Trophoblast cell (in vitro differentiated cells and primary cell): Measurements from ENCODE around the gene INTS6L.

ENCODE experiments used
- DNase-seq, 2 donors: peaks; one replicate each; pipeline ENCODE4 v3.0.0-alpha.2; 2016
- H2AFZ ChIP-seq: 2 replicates; pipeline ENCODE4 v1.6.1; 2013; ENCODE audit warnings: low read length, moderate library complexity, mild to moderate bottlenecking; ENCODE audit not compliant: insufficient read depth, poor library complexity
- H2AK5ac ChIP-seq: 2 replicates; pipeline ENCODE4 v1.6.1; 2013; ENCODE audit warnings: mild to moderate bottlenecking, low read length
- H2BK120ac ChIP-seq: 2 replicates; pipeline ENCODE4 v1.6.1; 2013; ENCODE audit warnings: low read length, mild to moderate bottlenecking, moderate library complexity; ENCODE audit not compliant: insufficient read depth, poor library complexity
- H2BK12ac ChIP-seq: 2 replicates; pipeline ENCODE4 v1.6.1; 2013; ENCODE audit warnings: mild to moderate bottlenecking, low read length, moderate library complexity
- H2BK5ac ChIP-seq: 2 replicates; pipeline ENCODE4 v1.6.1; 2013; ENCODE audit warnings: low read length, low read depth, moderate library complexity, mild to moderate bottlenecking; ENCODE audit not compliant: poor library complexity
- H3K14ac ChIP-seq: 2 replicates; pipeline ENCODE4 v1.6.1; 2013; ENCODE audit warnings: mild to moderate bottlenecking, low read length
- H3K18ac ChIP-seq: 2 replicates; pipeline ENCODE4 v1.6.1; 2013; ENCODE audit warnings: mild to moderate bottlenecking, low read length
- H3K23ac ChIP-seq: 2 replicates; pipeline ENCODE4 v1.6.1; 2013; ENCODE audit warnings: low read length
- H3K27ac ChIP-seq: 2 replicates; pipeline ENCODE4 v1.5.1; 2013; ENCODE audit warnings: low read depth, mild to moderate bottlenecking, inconsistent platforms, low read length, moderate library complexity
- H3K27me3 ChIP-seq: 2 replicates; pipeline ENCODE4 v1.6.1; 2013; ENCODE audit warnings: inconsistent platforms, mild to moderate bottlenecking, low read length, moderate library complexity; ENCODE audit not compliant: insufficient read depth
- H3K36me3 ChIP-seq, 2 experiments: 1 replicate in 1 of 2; 2 replicates in 1 of 2; pipeline ENCODE4 v1.6.1; 2013; ENCODE audit warnings: low read length in 2 of 2, mild to moderate bottlenecking in 2 of 2, moderate library complexity in 1 of 2; ENCODE audit not compliant: insufficient read depth in 2 of 2, control insufficient read depth in 1 of 2
- H3K4ac ChIP-seq: 2 replicates; pipeline ENCODE4 v1.6.1; 2013; ENCODE audit warnings: low read depth, mild to moderate bottlenecking, low read length, moderate library complexity
- H3K4me1 ChIP-seq, 2 experiments: 1 replicate in 1 of 2; 2 replicates in 1 of 2; pipeline ENCODE4 v1.6.1; 2013; ENCODE audit warnings: low read length in 2 of 2, mild to moderate bottlenecking in 2 of 2, moderate library complexity in 1 of 2; ENCODE audit not compliant: insufficient read depth in 2 of 2, control insufficient read depth in 1 of 2
- H3K4me2 ChIP-seq: 2 replicates; pipeline ENCODE4 v1.6.1; 2013; ENCODE audit warnings: inconsistent platforms, mild to moderate bottlenecking, low read length, moderate library complexity
- H3K4me3 ChIP-seq: 2 replicates; pipeline ENCODE4 v1.5.1; 2013; ENCODE audit warnings: mild to moderate bottlenecking, low read depth, low read length, inconsistent platforms
- H3K79me1 ChIP-seq: one replicate; pipeline ENCODE4 v1.6.1; 2013; ENCODE audit warnings: low read length
- H3K79me2 ChIP-seq: 2 replicates; pipeline ENCODE4 v1.6.1; 2013; ENCODE audit warnings: low read length, mild to moderate bottlenecking; ENCODE audit not compliant: control insufficient read depth, insufficient read depth, poor library complexity
- H3K9ac ChIP-seq: 2 replicates; pipeline ENCODE4 v1.6.1; 2013; ENCODE audit warnings: mild to moderate bottlenecking, low read length
- H3K9me3 ChIP-seq: 2 replicates; pipeline ENCODE4 v1.6.1; 2013; ENCODE audit warnings: low read depth, mild to moderate bottlenecking, control low read depth, inconsistent platforms, low read length; ENCODE audit not compliant: insufficient read depth
- H4K12ac ChIP-seq: 2 replicates; pipeline ENCODE4 v1.6.1; 2013; ENCODE audit warnings: low read depth, mild to moderate bottlenecking, low read length, moderate library complexity
- H4K8ac ChIP-seq: 2 replicates; pipeline ENCODE4 v1.6.1; 2013; ENCODE audit warnings: low read depth, mild to moderate bottlenecking, low read length, moderate library complexity
- H4K91ac ChIP-seq: one replicate; pipeline ENCODE4 v1.6.1; 2013; ENCODE audit warnings: low read depth, mild to moderate bottlenecking, low read length, moderate library complexity
- WGBS: extraction: QIAGEN DNeasy Blood & Tissue Kit; methylation state at CpG from one replicate; pipeline ENCODE4 v1.1.7; 2013; ENCODE audit warnings: missing lambda C conversion rate; ENCODE audit not compliant: insufficient read length, insufficient coverage; ENCODE audit errors: extremely low coverage; 5-methylcytosine and 5-hydroxymethylcytosine counted together

INTS6L gene

DNA sequence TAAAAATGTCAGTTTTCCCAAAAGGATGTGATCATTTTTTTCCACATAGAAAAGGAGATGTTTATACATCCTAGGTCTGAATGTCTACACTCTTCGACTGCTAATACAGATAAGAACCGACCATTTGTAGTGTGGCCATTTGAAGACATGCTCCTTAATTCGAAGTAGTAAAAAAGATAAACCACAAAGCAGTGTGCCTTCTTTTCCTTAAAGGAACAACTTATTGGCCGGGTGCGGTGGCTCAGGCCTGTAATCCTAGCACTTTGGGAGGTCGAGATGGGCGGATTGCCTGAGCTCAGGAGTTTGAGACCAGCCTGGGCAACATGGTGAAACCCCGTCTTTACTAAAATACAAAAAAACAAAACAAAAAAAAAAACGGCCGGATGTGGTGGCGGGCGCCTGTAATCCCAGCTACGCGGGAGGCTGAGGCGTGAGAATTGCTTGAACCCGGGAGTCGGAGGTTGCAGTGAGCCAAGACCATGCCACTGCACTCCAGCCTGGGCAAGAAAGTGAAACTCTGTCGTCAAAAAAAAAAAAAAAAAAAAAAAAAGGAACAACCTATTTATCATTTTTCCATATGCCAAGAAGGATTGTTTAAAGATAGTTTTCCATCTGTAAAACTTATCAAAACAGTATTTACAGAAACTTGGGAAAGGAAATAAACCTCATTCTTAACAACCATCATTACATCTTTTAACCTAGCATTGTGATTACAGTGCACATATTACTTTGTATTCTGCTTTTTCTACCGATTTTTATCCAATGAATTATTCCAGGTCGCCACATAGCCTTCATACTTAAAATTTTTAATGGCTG lies 2.6 kb downstream of the INTS6L start:
- H3K23ac ChIP-seq: no peak overlapping the region
- no peak for DNase-seq
- H2AFZ ChIP-seq: no peak overlapping the region
- H3K4me3 ChIP-seq: no peak overlapping the region
- H4K8ac ChIP-seq: no peak overlapping the region
- H4K12ac ChIP-seq: no peak overlapping the region
- no peaks in the 10 kb centered on the region for H3K36me3 ChIP-seq
- H3K27me3 ChIP-seq: no peaks in the 10 kb centered on the region
- no CpG with 5 or more reads among the region's 20 CpGs for WGBS
- H3K4ac ChIP-seq: no peak overlapping the region
- no peak overlapping the region for H3K9ac ChIP-seq
- no peak overlapping the region for H4K91ac ChIP-seq
- no peak overlapping the region for H3K18ac ChIP-seq
- H3K4me2 ChIP-seq: no peak overlapping the region
- H2AK5ac ChIP-seq: no peak overlapping the region
- H3K9me3 ChIP-seq: no peaks in the 10 kb centered on the region
- H3K79me2 ChIP-seq: peaks cover 5% of the 10 kb centered on the region
- H2BK120ac ChIP-seq: no peak overlapping the region
- no peak overlapping the region for H2BK12ac ChIP-seq
- H2BK5ac ChIP-seq: no peak overlapping the region
- H3K79me1 ChIP-seq: peaks cover 12% of the 10 kb centered on the region
- H3K14ac ChIP-seq: no peak overlapping the region
- H3K27ac ChIP-seq: no peak overlapping the region
- no peaks in the 10 kb centered on the region for H3K4me1 ChIP-seq

- Histone ChIP-seq H4K12ac (no peak overlapping the region), H3K18ac (no peak overlapping the region), H4K91ac (no peak overlapping the region), H3K9ac (no peak overlapping the region), H3K27ac (no peak overlapping the region), H3K27me3 (no peaks in the 10 kb centered on the region), H3K4ac (no peak overlapping the region), H3K23ac (no peak overlapping the region), H3K79me2 (no peaks in the 10 kb centered on the region), H4K8ac (no peak overlapping the region), H3K4me2 (no peak overlapping the region), H2BK120ac (no peak overlapping the region), H3K4me1 (no peaks in the 10 kb centered on the region), H2AK5ac (no peak overlapping the region), H2AFZ (no peak overlapping the region), H3K9me3 (no peaks in the 10 kb centered on the region), H2BK12ac (no peak overlapping the region), H2BK5ac (no peak overlapping the region), H3K79me1 (no peaks in the 10 kb centered on the region), H3K14ac (no peak overlapping the region), H3K36me3 (no peaks in the 10 kb centered on the region), H3K4me3 (no peak overlapping the region)
- no CpG with 5 or more reads among the region's 5 CpGs for WGBS
- no peak for DNase-seq
Observed at GRCh38 chrX:135528254-135528653, 7.8 kb downstream of the INTS6L start.

GRCh38 chrX:135528756-135529155 lies 8.3 kb downstream of the INTS6L start:
- Histone ChIP-seq H3K9me3 (no peaks in the 10 kb centered on the region), H3K23ac (no peak overlapping the region), H3K18ac (no peak overlapping the region), H4K12ac (no peak overlapping the region), H2BK120ac (no peak overlapping the region), H4K91ac (no peak overlapping the region), H3K4me2 (no peak overlapping the region), H3K4ac (no peak overlapping the region), H3K27me3 (no peaks in the 10 kb centered on the region), H2BK5ac (no peak overlapping the region), H3K9ac (no peak overlapping the region), H3K4me1 (no peaks in the 10 kb centered on the region), H3K14ac (no peak overlapping the region), H3K36me3 (no peaks in the 10 kb centered on the region), H3K79me1 (no peaks in the 10 kb centered on the region), H3K27ac (no peak overlapping the region), H2AFZ (no peak overlapping the region), H3K79me2 (no peaks in the 10 kb centered on the region), H4K8ac (no peak overlapping the region), H3K4me3 (no peak overlapping the region), H2AK5ac (no peak overlapping the region), H2BK12ac (no peak overlapping the region)
- no peak for DNase-seq
- WGBS: no CpG with 5 or more reads among the region's 3 CpGs

DNA sequence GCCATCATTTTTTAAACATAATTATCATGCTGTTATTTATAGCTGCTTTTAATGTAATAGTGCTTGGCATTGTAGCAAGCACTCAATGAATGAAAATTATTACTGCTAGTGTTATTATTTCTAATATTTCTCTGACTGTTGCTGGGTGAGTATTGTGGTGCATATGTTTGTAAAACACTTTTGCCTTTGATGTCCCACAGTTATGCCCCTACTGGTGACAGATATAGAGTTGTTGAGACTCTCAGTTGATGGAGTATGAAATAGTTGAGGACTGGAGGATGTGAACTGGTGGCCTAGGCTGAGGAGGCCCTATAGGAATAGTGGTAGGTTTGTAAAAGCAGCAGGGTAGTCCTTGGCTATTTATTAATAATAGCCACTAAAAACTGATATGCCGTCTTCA lies 9.6 kb downstream of the INTS6L start:
- Histone ChIP-seq H3K18ac (no peak overlapping the region), H2BK120ac (no peak overlapping the region), H3K4ac (no peak overlapping the region), H3K23ac (no peak overlapping the region), H3K4me2 (no peak overlapping the region), H3K79me1 (no peaks in the 10 kb centered on the region), H3K79me2 (no peaks in the 10 kb centered on the region), H3K9me3 (no peaks in the 10 kb centered on the region), H2AK5ac (no peak overlapping the region), H2BK5ac (no peak overlapping the region), H2AFZ (no peak overlapping the region), H4K12ac (no peak overlapping the region), H2BK12ac (no peak overlapping the region), H3K14ac (no peak overlapping the region), H3K27ac (no peak overlapping the region), H3K27me3 (no peaks in the 10 kb centered on the region), H3K9ac (no peak overlapping the region), H4K8ac (no peak overlapping the region), H3K36me3 (no peaks in the 10 kb centered on the region), H3K4me1 (no peaks in the 10 kb centered on the region), H3K4me3 (no peak overlapping the region), H4K91ac (no peak overlapping the region)
- DNase-seq: no peak
- WGBS: no CpG with 5 or more reads among the region's 1 CpG
